T-helper 2 cell treated with Interferon-gamma antibody and Interleukin-4, amounts not matched to agents 100 ng/mL and 5 ng/mL, for 36 hours (primary cell): ENCODE results near the gene GLIS2. TPM values are rescaled to one million over a fixed set of nuclear protein-coding genes. Genes with fewer than 3 reads are reported as not detected.

Source experiments
- intact Hi-C: fragments of 100-400 bp; cut with micrococcal nuclease; formaldehyde crosslinking; loops from one replicate; pipeline ENCODE4 v1.15.1; 2023
- total RNA-seq: library from RNA; stranded (reverse); gene quantifications from 2 replicates; pipeline ENCODE4 v1.2.3, GENCODE V29; 2022

The GLIS2 gene
- total RNA-seq, 1 donor from 2014 or later: 0.64 TPM

GRCh38 chr16:4319454-4320421 lies 3.9 kb downstream of the GLIS2 start:
- intact Hi-C loops: no loop called here

GRCh38 chr16:4320571-4321137 lies 4.8 kb downstream of the GLIS2 start:
- intact Hi-C loops: no loop called here

- intact Hi-C loops: no loop called here
Observed at GRCh38 chr16:4321286-4322120, 5.6 kb downstream of the GLIS2 start.

GRCh38 chr16:4322121-4323052 lies 6.5 kb downstream of the GLIS2 start:
- intact Hi-C loops: no loop called here

- intact Hi-C loops: no loop called here
Observed at GRCh38 chr16:4323071-4323844, 7.4 kb downstream of the GLIS2 start.

GRCh38 chr16:4323845-4324488 lies 8.1 kb downstream of the GLIS2 start:
- intact Hi-C loops: no loop called here

- intact Hi-C loops: no loop called here
Observed at GRCh38 chr16:4324492-4325252, 8.8 kb downstream of the GLIS2 start.

GRCh38 chr16:4325253-4325758 lies 9.4 kb downstream of the GLIS2 start:
- intact Hi-C loops: no loop called here

GRCh38 chr16:4327386-4328045 lies 11.6 kb downstream of the GLIS2 start:
- intact Hi-C loops: no loop called here

- intact Hi-C loops: no loop called here
Observed at GRCh38 chr16:4328046-4328781, 12.3 kb downstream of the GLIS2 start.

GRCh38 chr16:4328782-4329775 lies 13.2 kb downstream of the GLIS2 start:
- intact Hi-C loops: no loop called here

- intact Hi-C loops: loop anchor here (1.0 kb wide), 1 partner anchor 42 kb away; no protein-coding TSS in a partner anchor
Observed at GRCh38 chr16:4330277-4330874, 14.5 kb downstream of the GLIS2 start.

- intact Hi-C loops: no loop called here
Observed at GRCh38 chr16:4332083-4332482, 16.2 kb downstream of the GLIS2 start.

GRCh38 chr16:4332623-4333307 lies 16.9 kb downstream of the GLIS2 start:
- intact Hi-C loops: no loop called here

GRCh38 chr16:4333308-4333638 lies 17.4 kb downstream of the GLIS2 start:
- intact Hi-C loops: no loop called here
